Kidney epithelial cell (primary cell): ENCODE results near the gene PTH1R. TPM values are rescaled to one million over a fixed set of nuclear protein-coding genes. Genes with fewer than 3 reads are reported as not detected.

Experiments used
- DNase-seq: peaks from one replicate; pipeline ENCODE4 v3.0.0-alpha.2; 2010; ENCODE audit warnings: low read depth
- H3K27me3 ChIP-seq: 2 replicates; pipeline ENCODE4 v1.6.0; 2011; ENCODE audit warnings: low read length; ENCODE audit not compliant: control insufficient read depth, insufficient read depth
- H3K36me3 ChIP-seq: 2 replicates; pipeline ENCODE4 v1.5.1; 2011; ENCODE audit warnings: low read length; ENCODE audit not compliant: control insufficient read depth, insufficient read depth
- H3K4me3 ChIP-seq: 2 replicates; pipeline ENCODE4 v1.5.1; 2011; ENCODE audit warnings: low read depth, mild to moderate bottlenecking, control low read depth, low read length
- total RNA-seq: library from RNA; depleted of rRNA; stranded (reverse); fragments of >200 nt; gene quantifications from 2 replicates; pipeline ENCODE4 v1.2.3, GENCODE V29; 2015
- TF ChIP-seq, protein P1 (sequence below): IDR thresholded peaks from 2 replicates; pipeline ENCODE4 v1.5.1; 2011; ENCODE audit warnings: mild to moderate bottlenecking, moderate library complexity, low read length, control low read depth, inconsistent platforms; ENCODE audit not compliant: insufficient read depth, poor library complexity, severe bottlenecking

The PTH1R gene
- total RNA-seq, 1 donor from 2014 or later = 2.1 TPM

DNA sequence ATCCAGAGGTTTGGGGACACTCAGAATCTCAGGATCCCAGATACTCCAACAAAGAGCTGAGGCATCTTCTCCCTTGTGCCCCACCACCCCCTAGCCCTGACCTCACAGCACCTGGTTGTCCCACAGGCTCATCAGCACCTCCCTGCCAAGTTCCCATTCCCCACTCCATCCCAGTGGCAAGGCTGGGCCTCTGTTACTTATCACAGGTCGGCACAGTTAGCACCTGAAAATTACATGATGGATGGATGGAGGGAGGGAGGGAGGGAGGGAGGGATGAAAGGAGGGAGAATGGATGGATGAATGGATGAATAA lies 27.1 kb upstream of the PTH1R start:
- Histone ChIP-seq H3K27me3 (peaks cover 5% of the 10 kb centered on the region), H3K4me3 (no peak overlapping the region), H3K36me3 (no peaks in the 10 kb centered on the region)
- DNase-seq = no peak
- TF ChIP-seq, protein P1, sequence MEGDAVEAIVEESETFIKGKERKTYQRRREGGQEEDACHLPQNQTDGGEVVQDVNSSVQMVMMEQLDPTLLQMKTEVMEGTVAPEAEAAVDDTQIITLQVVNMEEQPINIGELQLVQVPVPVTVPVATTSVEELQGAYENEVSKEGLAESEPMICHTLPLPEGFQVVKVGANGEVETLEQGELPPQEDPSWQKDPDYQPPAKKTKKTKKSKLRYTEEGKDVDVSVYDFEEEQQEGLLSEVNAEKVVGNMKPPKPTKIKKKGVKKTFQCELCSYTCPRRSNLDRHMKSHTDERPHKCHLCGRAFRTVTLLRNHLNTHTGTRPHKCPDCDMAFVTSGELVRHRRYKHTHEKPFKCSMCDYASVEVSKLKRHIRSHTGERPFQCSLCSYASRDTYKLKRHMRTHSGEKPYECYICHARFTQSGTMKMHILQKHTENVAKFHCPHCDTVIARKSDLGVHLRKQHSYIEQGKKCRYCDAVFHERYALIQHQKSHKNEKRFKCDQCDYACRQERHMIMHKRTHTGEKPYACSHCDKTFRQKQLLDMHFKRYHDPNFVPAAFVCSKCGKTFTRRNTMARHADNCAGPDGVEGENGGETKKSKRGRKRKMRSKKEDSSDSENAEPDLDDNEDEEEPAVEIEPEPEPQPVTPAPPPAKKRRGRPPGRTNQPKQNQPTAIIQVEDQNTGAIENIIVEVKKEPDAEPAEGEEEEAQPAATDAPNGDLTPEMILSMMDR = no peak

DNA sequence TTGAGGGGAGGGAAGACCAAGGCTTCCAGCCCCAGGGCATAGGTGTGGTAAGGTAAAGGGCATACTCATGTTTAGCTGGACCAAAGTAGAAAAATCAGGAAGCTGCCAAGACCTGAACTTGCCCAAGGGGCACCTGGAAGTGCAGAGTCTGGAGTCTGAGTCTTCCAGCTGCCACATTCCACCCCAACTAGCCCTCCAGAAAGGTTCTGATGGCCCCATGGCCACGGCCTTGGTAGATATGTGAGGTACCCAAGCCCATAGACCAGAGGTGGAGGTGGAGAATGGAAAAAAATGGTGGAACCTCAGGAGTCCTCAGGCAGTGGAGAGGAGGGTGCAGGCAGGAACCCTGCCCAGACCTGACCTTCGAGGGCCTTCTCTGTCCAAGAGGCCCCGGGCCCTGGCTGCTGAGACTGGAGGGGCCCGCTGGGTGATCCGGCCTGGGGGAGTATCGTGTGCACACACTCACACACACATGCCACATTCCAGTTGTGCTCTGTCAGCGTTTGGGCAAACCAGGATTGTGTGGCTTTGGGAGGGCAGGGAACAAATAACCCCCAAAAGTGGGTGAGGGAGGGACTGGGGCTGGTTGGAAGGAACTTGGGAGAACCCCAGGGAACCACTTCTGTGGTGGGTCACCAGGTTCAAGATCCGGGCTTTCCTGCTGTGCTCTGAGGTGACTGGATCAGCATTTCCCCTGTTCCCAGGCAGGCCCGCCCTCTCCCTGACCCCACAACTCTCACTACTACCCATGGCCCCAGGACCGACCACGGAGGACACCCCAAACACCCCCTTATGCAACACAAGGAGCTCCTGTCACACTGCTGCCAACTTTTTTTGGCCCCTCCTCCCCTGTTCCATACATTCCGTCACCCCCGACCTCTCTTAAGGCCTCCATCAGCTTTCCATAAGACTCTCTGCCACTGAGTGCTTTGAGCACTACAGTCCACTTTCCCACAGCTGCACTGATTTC lies 25.9 kb upstream of the PTH1R start:
- Histone ChIP-seq H3K4me3 (no peak overlapping the region), H3K36me3 (no peaks in the 10 kb centered on the region), H3K27me3 (peaks cover 7% of the 10 kb centered on the region)
- TF ChIP-seq, protein P1 = no peak
- no peak for DNase-seq

DNA sequence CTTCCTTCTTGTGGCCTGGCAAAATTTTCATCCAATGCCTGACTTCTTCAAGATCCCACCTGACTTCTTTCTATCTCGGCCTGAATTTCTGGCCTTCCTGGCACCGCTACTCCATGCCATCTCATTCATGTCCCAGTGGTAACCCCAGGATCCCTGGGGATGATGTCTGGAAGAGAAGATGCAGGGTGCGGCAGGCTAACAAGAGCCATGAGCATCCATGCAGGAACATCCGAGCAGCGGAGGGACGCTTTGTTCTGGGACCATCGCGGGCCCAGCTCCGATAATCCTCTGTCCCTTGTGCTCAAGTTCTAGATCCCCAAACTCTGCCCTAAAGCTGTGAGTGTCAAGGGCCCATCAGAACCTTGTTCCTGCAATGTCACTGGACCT lies 25.2 kb upstream of the PTH1R start:
- Histone ChIP-seq H3K36me3 (no peaks in the 10 kb centered on the region), H3K27me3 (peaks cover 11% of the 10 kb centered on the region), H3K4me3 (no peak overlapping the region)
- no peak for DNase-seq
- TF ChIP-seq, protein P1 = no peak

DNA sequence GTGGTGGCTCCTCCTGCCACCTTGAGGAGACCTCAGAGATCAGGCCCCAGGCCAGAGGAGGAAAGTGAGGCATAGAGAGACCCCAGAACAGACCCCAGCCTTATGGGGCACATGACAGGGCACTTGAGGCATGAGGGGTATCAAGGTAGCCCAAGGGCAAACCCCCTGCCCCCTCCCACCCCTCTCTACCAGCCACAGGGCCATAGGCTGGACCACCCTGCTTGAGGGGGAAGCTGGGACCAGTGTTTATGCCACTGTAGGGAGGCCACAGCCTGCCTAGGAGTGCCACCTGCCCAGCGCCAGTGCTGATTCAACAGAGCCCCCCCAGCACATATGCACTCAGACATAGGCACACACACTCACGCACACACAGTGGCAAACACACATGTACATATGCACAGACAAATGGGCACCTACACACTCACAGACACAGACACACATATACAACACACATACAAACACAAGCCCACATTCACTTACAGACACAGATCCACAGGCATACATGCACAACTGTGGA lies 24.6 kb upstream of the PTH1R start:
- TF ChIP-seq, protein P1 = no peak
- no peaks in the 10 kb centered on the region for H3K36me3 ChIP-seq
- DNase-seq = no peak

DNA sequence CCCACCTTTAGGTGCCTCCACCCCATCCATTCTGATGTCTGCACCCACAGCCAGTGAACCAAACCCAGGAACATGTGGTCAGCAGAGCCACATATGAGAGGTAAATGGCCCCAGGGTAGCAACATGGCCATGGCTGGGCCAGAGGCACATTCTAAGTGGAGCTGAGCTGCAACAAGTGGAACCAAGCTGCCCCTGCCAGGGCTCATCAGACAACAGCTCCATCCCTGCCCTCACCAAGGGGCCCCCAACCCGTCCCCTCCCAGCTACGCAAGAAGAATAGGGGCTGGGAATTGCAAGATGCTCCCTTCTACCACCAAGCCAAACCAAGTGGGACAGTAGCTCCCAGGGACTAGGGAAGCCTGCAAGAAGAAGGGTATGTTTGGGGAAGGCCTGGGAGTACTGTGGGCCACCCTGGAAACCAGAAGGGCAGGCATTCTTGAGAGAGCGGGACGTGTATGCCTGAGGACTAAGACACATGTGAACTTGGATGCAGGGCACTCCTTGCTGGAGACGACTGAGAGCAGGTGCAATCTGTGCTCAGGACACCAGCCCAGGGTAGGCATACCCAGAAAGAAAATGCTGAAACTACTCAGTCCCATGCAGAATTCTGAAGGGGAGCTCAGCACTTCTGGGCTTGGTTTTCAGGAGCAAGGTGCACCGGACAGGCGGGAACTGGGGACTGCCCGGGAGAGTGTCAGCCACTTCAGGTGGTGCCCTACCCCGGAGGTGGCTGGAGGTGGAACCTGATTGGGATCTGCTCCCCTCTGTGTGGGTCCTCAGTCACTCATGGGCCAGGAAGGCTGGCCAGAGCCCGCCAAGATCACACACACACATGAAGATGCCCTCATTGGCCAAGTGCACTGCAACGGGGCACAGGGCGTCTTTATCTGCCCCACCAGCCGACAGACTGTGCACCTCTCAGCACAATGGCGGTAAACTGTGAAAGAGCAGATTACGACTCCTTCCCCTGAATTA lies 23.8 kb upstream of the PTH1R start:
- DNase-seq = no peak
- Histone ChIP-seq H3K36me3 (no peaks in the 10 kb centered on the region), H3K27me3 (peaks cover 22% of the 10 kb centered on the region), H3K4me3 (no peak overlapping the region)
- TF ChIP-seq, protein P1 = no peak

More for the DNA sequence above, 24.6 kb upstream of the PTH1R start:
- Histone ChIP-seq H3K4me3 (no peak overlapping the region), H3K27me3 (peaks cover 14% of the 10 kb centered on the region)
